Fibroblast of skin of back (primary cell): ENCODE data around the gene RABEPK. TPM values are rescaled to one million over a fixed set of nuclear protein-coding genes. Genes with fewer than 3 reads are reported as not detected.
"Not testable (repeated sequence)": the region's sequence is repeated elsewhere in the genome, so short reads cannot be mapped to it uniquely, and the experiment has no call there.

Experiments
- DNase-seq: peaks from one replicate; pipeline ENCODE4 v3.0.0-alpha.2; 2013
- polyA plus RNA-seq, 2 experiments: library from polyadenylated mRNA; unstranded; fragments of 120-200 nt; gene quantifications; one replicate each; pipeline ENCODE4 v1.2.1, GENCODE V29; 2013; ENCODE audit not compliant: insufficient read length in 2 of 2

The RABEPK gene, protein sequence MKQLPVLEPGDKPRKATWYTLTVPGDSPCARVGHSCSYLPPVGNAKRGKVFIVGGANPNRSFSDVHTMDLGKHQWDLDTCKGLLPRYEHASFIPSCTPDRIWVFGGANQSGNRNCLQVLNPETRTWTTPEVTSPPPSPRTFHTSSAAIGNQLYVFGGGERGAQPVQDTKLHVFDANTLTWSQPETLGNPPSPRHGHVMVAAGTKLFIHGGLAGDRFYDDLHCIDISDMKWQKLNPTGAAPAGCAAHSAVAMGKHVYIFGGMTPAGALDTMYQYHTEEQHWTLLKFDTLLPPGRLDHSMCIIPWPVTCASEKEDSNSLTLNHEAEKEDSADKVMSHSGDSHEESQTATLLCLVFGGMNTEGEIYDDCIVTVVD
- 35.3 TPM for polyA plus RNA-seq (2013, experiment 1 of 2; ENCODE audit: insufficient read length)
- 29.5 TPM for polyA plus RNA-seq (2013, experiment 2 of 2; ENCODE audit: insufficient read length)

GRCh38 chr9:125200216-125201047 is at the start of gene RABEPK:
Gene RABEPK, plus strand, starts transcription at chr9:125200542. Its CDS starts 2,472 bp downstream, at chr9:125203014.
- DNase-seq = peak; percentile 94

GRCh38 chr9:125151730-125152129 is 48.6 kb upstream of the RABEPK start:
- DNase-seq = no peak

- peak; percentile 48 for DNase-seq
These were observed 46.5 kb upstream of the RABEPK start for GRCh38 chr9:125153712-125154367.

DNA sequence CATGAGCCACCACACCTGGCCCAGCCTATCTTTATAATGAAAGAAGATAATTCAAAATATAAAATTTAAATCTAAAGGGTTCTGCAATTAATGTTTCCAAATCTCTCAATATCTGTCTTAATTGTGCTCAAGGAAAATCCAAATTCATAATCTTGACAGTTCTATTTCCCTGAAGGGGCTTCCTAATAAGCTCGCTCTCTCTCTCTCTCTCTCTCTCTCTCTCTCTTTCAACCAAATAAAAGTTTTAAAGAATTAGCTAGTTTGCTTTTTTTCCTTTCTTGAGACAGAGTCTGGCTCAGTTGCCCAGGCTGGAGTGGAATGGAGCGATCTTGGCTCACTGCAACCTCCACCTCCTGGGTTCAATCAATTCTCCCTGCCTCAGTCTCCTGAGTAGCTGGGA is 43.8 kb upstream of the RABEPK start:
- DNase-seq = no peak

- no peak for DNase-seq
These were observed 39.6 kb upstream of the RABEPK start for GRCh38 chr9:125160750-125161149.

DNA sequence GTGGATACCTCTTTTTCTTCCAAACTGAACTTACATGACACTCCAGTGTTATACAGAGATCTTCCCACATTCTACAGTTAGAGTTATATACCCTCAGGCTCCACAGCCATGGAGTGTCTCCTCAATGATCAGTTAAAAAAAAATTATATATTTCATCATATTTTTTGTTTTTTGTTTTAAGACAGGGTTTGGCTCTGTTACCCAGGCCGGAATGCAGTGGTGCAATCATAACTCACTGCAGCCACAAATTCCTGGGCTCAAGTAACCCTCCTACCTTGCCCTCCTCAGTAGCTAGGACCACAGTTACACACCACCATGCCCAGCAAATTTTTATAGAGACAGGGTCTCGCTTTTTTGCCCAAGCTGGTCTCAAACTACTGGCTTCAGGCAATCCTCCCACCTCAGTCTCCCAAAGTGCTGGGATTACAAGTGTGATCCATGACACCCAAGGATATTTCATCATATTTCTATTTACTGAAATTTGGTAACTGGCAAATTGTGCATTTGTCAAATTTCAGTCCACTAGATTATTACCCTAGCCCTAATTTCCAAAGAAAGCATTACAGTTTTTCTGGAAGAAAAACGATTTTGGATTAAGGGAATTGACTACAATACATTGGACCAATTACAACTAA is 38.9 kb upstream of the RABEPK start:
- peak; percentile 51 for DNase-seq

GRCh38 chr9:125162891-125163290 is 37.5 kb upstream of the RABEPK start:
- DNase-seq = peak; percentile 22

- DNase-seq = no peak
These were observed 33.6 kb upstream of the RABEPK start for GRCh38 chr9:125166762-125167161.

DNA sequence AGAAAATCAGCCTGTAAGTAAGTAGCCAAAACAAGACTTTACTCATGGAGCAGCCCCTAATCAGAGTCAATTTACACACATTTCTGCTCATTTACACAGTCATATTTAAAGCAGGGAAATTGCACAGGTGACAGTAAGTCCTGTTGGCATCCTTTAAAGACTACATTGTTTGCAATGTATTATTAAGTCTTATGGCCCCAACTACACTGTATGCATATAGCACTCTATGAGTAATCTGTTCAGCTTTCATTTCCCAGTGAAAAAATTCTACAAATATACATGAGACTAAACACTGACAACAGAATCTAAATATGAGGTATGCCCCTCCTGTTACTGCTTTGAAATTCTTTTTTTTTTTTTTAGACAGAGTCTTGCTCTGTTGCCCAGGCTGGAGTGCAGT is 30.4 kb upstream of the RABEPK start:
- DNase-seq = no peak

- DNase-seq = no peak
These were observed 28.1 kb upstream of the RABEPK start for GRCh38 chr9:125172031-125172755.

- DNase-seq = no peak
These were observed 23.7 kb upstream of the RABEPK start for GRCh38 chr9:125176636-125177035.

DNA sequence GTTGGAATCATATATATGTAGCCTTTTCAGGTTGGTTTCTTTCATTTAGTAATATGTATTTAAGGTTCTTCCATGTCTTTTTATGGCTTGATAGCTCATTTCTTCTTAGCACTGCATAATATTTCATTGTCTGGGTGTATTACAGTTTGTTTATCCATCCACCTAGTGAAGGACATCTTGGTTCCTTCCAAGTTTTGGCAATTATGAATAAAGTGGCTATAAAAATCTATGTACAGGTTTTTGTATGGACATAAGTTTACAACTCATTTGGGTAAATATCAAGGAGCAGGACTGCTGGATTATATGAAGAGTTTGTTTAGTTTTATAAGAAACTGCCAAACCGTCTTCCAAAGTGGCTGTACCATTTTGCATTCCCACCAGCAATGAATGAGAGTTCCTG is 22.5 kb upstream of the RABEPK start:
- no peak for DNase-seq

- DNase-seq = not testable (repeated sequence)
These were observed 20.6 kb upstream of the RABEPK start for GRCh38 chr9:125179776-125180175.

GRCh38 chr9:125180876-125181275 is 19.5 kb upstream of the RABEPK start:
- no peak for DNase-seq

DNA sequence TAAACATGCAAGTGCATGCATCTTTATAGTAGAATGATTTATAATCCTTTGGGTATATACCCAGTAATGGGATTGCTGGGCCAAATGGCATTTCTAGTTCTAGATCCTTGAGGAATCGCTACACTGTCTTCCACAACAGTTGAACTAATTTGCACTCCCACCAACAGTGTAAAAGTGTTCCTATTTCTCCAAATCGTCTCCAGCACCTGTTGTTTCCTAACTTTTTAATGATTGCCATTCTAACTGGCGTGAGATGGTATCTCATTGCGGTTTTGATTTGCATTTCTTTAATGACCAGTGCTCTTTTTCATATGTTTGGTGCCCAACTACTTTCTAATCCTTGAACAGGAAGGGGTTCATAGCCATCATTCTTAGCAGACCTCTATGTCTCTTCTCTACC is 18.6 kb upstream of the RABEPK start:
- not testable (repeated sequence) for DNase-seq

DNA sequence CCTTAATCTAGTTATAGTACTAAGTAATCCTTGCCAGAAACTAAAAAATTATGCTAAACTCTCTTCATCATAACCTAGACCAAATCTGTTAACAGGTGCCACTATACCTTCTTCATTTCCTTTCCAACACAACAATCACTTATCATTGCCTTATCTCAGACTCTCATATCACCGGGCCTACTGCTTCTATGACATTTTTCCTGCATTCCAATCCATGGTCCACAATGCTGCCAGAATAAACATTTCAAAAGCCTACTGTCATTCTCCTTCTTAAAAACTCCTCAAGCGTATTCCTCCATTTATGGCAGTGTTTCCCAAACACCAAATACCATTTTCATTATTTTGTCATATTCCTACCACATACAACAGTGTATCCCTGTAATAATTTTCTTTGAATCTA is 17.3 kb upstream of the RABEPK start:
- DNase-seq = peak; percentile 76

DNA sequence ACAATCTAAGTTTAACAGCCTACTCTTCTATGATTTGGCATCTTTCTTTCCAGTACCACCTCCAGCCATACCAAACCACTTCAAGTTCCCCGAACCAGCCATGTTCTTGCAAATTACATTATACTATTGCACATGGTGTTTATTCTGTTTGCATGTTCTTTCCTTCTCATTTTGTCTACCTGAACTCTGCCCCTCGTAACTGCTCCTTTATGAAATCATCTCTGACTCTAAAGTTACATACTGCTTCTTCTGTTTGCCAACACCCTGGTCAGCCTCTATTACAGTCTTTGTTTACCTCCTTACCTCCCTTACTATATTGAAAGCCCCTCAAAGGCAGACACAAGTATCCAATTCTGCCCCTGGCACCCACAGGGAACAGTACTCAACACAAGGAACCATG is 16.8 kb upstream of the RABEPK start:
- DNase-seq = no peak

DNA sequence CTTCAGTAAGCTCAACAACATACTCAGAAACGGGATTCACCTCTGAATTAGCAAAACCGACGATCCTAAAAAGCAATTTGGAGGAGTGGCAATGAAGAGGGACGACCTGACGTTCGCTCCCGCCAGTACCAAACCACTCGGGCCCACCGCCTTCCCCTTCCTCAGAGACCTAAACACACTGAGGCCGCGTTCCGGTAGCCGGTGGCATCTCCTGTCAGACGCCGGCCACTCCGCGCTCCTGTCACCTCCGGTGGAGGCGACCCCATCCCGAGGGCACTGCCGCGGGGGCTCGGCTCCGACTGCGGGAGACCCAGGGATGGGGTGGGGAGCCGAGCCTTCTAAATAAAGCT is 11.4 kb upstream of the RABEPK start:
- DNase-seq = no peak

DNA sequence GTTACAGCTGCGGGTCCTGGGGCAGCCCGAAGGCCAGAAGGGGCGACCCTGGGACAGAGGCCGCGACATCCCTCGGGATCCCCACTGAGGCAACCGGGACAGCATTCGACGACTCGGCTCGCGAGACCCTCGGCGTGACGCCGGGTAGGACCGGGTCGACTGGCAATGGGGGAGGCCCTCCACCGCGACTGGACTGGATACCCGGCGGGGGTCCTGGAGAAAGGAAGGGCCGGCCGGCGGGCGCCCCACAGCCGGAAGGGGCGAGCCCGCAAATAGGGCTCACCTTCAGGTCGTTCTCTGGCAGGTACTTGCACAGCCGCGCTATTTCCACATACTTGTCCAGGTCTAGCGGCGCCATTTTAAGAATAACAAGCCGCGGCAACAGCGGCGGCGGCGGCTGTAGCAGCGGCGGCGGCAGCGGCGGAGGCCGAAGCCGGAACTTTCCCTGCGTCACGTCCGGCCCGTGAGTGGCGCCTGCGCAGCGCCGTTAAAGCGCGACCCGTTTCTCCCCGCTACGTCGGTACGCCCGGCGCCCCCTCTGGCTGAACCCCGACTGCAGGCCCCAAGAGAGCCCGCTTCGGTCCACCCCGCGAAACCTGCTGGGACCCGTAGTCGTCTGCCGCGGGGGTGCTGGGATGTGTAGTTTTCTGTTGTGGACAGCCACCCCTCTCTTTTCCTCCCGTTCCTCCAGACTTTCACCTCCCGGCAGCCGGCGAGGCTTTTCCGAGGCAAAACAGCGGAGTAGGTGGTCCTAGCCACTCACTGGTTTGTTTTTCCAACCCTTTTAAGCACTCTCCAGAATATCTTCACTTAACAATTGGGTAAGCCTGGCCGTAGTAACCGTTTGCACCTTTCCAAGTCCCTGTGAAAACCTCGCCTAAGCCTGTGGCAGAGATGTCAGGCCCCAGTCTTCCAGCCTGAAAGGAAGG is 10.7 kb upstream of the RABEPK start, which contains the start of gene PPP6C:
PPP6C (minus strand) TSS at position 443 of the 929 bp plus-strand sequence; CDS start at position 358, 85 bp downstream.
- peak; percentile 95 for DNase-seq

DNA sequence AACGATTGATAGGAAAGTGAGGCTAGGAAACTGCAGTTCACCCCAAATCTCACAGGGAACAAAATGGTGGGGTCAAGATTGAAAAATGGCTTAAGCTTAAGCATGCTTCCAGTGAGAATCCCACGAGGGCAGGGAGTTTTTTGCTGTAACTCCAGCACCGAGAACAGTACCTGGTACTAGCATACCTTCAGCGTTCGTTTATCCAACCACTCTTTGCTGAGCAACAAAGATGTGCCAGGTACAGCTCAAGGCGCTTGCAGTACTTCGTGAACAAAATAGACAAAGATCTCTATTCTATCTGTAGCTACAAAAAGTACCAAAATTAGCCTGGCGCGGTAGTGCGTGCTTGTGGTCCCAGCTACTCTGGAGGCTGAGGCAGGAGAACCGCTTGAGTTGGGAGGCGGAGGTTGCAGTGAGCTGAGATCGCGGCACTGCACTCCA is 10.0 kb upstream of the RABEPK start:
- no peak for DNase-seq

- DNase-seq = not testable (repeated sequence)
These were observed 5.9 kb upstream of the RABEPK start for GRCh38 chr9:125194466-125194865.
